ENCODE measurements around the gene FOXP3. TPM values are rescaled to one million over a fixed set of nuclear protein-coding genes. Genes with fewer than 3 reads are reported as not detected.

Gene FOXP3
- total and polyA plus RNA-seq, 2 experiments from 2014 or later, result 0.11 to 0.28 TPM

DNA sequence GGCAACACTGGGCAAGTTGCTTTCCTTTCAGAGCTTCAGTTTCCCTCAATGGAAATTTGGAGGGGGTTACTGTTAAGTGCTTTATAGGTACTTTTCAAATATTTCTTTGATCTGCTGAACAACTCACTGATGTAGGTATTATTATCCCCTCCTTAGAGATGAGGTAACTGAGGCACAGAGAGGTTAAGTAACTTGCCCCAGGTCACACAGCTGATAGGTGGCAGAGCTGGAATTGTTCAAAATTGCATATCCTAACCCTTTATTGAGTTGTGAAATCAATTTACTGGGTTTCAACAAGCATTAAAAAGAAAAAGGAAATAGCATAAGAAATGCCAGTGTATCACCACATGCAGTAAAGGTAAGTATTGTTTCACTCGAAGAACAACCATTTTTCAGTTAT is 11.7 kb upstream of the FOXP3 start:
- Histone ChIP-seq H3K4me1 (ENCODE audit: insufficient read depth) (peaks cover 3% of the 10 kb centered on the region; the same call in 1 of the 2 replicates), H3K27me3 (ENCODE audit: insufficient read depth) (no peaks in the 10 kb centered on the region), H3K79me2 (replicated peaks; ENCODE audit: insufficient read depth) (peaks cover 22% of the 10 kb centered on the region), H3K4me2 (no peak overlapping the region), H3F3A (replicated peaks; ENCODE audit: low read depth) (no peaks in the 10 kb centered on the region), H3K27ac (ENCODE audit: low read depth) (no peak overlapping the region), H2AFZ (no peak overlapping the region), H3K9me2 (ENCODE audit: insufficient read depth) (no peaks in the 10 kb centered on the region), H3K36me3 (ENCODE audit: insufficient read depth) (no peaks in the 10 kb centered on the region), H3K4me3 (no peak overlapping the region), H4K20me1 (replicated peaks; ENCODE audit: insufficient read depth) (no peaks in the 10 kb centered on the region; the same call in 1 of the 2 replicates)
- Mint-ChIP-seq H3K27me3 (ENCODE audit: insufficient read depth, low read depth, poor library complexity) (peaks cover 10% of the 10 kb centered on the region), H3K4me1 (peaks cover 27% of the 10 kb centered on the region), H3K4me3 (no peak overlapping the region), H3K27ac (no peak overlapping the region), H3K9me3 (no peaks in the 10 kb centered on the region), H3K36me3 (ENCODE audit: low read depth) (peaks cover 17% of the 10 kb centered on the region)
- ATAC-seq (no peak), DNase-seq (ENCODE audit: low spot score) (no peak)
- TF ChIP-seq, protein P1, sequence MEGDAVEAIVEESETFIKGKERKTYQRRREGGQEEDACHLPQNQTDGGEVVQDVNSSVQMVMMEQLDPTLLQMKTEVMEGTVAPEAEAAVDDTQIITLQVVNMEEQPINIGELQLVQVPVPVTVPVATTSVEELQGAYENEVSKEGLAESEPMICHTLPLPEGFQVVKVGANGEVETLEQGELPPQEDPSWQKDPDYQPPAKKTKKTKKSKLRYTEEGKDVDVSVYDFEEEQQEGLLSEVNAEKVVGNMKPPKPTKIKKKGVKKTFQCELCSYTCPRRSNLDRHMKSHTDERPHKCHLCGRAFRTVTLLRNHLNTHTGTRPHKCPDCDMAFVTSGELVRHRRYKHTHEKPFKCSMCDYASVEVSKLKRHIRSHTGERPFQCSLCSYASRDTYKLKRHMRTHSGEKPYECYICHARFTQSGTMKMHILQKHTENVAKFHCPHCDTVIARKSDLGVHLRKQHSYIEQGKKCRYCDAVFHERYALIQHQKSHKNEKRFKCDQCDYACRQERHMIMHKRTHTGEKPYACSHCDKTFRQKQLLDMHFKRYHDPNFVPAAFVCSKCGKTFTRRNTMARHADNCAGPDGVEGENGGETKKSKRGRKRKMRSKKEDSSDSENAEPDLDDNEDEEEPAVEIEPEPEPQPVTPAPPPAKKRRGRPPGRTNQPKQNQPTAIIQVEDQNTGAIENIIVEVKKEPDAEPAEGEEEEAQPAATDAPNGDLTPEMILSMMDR (conservative IDR thresholded peaks at IDR 0.05; ENCODE audit: low read depth in 2 of 2), result no peak
- TF ChIP-seq, protein P2, sequence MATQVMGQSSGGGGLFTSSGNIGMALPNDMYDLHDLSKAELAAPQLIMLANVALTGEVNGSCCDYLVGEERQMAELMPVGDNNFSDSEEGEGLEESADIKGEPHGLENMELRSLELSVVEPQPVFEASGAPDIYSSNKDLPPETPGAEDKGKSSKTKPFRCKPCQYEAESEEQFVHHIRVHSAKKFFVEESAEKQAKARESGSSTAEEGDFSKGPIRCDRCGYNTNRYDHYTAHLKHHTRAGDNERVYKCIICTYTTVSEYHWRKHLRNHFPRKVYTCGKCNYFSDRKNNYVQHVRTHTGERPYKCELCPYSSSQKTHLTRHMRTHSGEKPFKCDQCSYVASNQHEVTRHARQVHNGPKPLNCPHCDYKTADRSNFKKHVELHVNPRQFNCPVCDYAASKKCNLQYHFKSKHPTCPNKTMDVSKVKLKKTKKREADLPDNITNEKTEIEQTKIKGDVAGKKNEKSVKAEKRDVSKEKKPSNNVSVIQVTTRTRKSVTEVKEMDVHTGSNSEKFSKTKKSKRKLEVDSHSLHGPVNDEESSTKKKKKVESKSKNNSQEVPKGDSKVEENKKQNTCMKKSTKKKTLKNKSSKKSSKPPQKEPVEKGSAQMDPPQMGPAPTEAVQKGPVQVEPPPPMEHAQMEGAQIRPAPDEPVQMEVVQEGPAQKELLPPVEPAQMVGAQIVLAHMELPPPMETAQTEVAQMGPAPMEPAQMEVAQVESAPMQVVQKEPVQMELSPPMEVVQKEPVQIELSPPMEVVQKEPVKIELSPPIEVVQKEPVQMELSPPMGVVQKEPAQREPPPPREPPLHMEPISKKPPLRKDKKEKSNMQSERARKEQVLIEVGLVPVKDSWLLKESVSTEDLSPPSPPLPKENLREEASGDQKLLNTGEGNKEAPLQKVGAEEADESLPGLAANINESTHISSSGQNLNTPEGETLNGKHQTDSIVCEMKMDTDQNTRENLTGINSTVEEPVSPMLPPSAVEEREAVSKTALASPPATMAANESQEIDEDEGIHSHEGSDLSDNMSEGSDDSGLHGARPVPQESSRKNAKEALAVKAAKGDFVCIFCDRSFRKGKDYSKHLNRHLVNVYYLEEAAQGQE (IDR thresholded peaks at IDR 0.05; ENCODE audit: unreplicated experiment), result no peak
- TF ChIP-seq ETS1 (IDR thresholded peaks at IDR 0.05) (no peak), POLR2AphosphoS5 (IDR thresholded peaks at IDR 0.05; ENCODE audit: low read depth) (no peak), CREB1 (CRISPR knock-in tag; IDR thresholded peaks at IDR 0.05; ENCODE audit: low read depth) (no peak), EZH2phosphoT487 (IDR thresholded peaks at IDR 0.05; ENCODE audit: unreplicated experiment) (no peak), ZNF114 (CRISPR knock-in tag; IDR thresholded peaks at IDR 0.05) (no peak), JUNB (IDR thresholded peaks at IDR 0.05; ENCODE audit: unreplicated experiment) (no peak), ZNF331 (CRISPR knock-in tag; IDR thresholded peaks at IDR 0.05; ENCODE audit: low read depth) (no peak), STAT1 (IDR thresholded peaks at IDR 0.05; ENCODE audit: unreplicated experiment) (no peak), ZNF462 (CRISPR knock-in tag; IDR thresholded peaks at IDR 0.05) (no peak), EZH2 (IDR thresholded peaks at IDR 0.05; ENCODE audit: low read depth, unreplicated experiment) (no peak), NANOG (IDR thresholded peaks at IDR 0.05; ENCODE audit: borderline replicate concordance) (no peak)
